A549 treated with Hydrocortisone at 1 μM for 4 hours (cell line): ENCODE data around the gene ZBTB7C. TPM values are rescaled to one million over a fixed set of nuclear protein-coding genes. Genes with fewer than 3 reads are reported as not detected.

Source experiments
- total RNA-seq: library from RNA; stranded (reverse); fragments of 200-300 nt; extraction: Qiagen RNA extraction; gene quantifications from 5 replicates; pipeline ENCODE4 v1.2.3, GENCODE V29; 2022

ZBTB7C gene
- total RNA-seq = 0.18 to 0.36 TPM (median 0.26 TPM) in 5 replicates

GRCh38 chr18:48408727-48409590 lies at the start of gene ZBTB7C:
Gene ZBTB7C, minus strand, starts transcription at chr18:48409383.

Other genes with a start within 250 kb of the ZBTB7C start
- 10.3 to 15.3 TPM (median 13.2 TPM) in 5 replicates for gene CTIF, start 129.6 kb upstream of the ZBTB7C start, total RNA-seq